Central memory CD4-positive, alpha-beta T cell (primary cell): ENCODE measurements around the gene NUDT17.
"Not testable (repeated sequence)": the region's sequence is repeated elsewhere in the genome, so short reads cannot be mapped to it uniquely, and the experiment has no call there.

Experiments used
- DNase-seq: peaks from one replicate; pipeline ENCODE4 v3.0.0; 2022
- total RNA-seq, 3 experiments: gene quantifications; one replicate each; lab custom pipeline; 2026; lab: John Stamatoyannopoulos, UW

NUDT17 gene, protein sequence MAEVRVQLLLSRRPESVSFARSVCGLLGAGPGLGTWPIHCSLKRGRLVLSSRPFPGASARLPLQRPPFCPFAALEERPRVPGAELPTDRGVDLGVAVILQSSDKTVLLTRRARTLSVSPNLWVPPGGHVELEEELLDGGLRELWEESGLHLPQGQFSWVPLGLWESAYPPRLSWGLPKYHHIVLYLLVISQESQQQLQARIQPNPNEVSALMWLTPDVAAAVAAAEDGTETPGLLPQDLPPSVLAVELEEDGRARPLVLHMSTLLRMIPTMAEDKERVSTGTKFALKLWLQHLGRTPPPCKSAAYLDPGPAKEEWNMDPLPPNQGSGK
- total RNA-seq: 1.3 to 3.6 (median 2.7) reads per million in 3 experiments

DNA sequence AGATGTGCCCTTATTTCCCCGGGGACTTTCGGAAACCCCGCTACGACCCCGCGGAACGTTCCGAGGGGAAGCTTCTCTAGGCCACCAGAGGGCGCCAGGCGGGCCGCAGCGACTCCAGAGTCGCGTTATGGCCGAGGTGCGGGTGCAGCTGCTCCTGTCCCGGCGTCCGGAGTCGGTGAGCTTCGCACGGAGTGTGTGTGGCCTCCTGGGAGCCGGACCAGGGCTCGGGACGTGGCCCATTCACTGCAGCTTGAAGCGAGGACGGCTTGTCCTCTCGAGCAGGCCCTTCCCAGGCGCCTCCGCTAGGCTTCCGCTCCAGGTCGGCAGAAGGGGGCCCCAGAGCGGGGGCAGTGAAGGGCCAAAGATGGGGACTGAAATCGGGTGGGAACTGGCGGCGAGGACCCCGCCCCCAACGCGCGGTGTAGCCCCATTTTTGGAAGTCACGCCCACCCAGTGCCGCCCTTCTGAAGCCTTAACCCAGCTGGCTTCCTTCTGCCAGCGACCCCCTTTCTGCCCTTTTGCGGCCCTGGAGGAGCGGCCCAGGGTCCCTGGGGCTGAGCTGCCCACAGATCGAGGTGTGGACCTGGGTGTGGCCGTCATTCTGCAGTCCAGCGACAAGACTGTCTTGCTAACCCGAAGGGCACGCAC is at the start of gene NUDT17:
NUDT17 (plus strand) TSS at position 117 of the 648 bp plus-strand sequence; CDS start at position 128, 11 bp downstream.
- peak; percentile 61 for DNase-seq

- DNase-seq: no peak
These were observed 48.7 kb upstream of the NUDT17 start for GRCh38 chr1:145796753-145797152.

GRCh38 chr1:145799806-145800205 is 45.6 kb upstream of the NUDT17 start:
- no peak for DNase-seq

GRCh38 chr1:145804235-145805045 is 41.0 kb upstream of the NUDT17 start:
- DNase-seq: no peak

GRCh38 chr1:145805057-145805456 is 40.4 kb upstream of the NUDT17 start:
- no peak for DNase-seq

GRCh38 chr1:145806408-145806807 is 39.0 kb upstream of the NUDT17 start:
- DNase-seq: no peak

GRCh38 chr1:145806844-145807243 is 38.6 kb upstream of the NUDT17 start:
- no peak for DNase-seq

DNA sequence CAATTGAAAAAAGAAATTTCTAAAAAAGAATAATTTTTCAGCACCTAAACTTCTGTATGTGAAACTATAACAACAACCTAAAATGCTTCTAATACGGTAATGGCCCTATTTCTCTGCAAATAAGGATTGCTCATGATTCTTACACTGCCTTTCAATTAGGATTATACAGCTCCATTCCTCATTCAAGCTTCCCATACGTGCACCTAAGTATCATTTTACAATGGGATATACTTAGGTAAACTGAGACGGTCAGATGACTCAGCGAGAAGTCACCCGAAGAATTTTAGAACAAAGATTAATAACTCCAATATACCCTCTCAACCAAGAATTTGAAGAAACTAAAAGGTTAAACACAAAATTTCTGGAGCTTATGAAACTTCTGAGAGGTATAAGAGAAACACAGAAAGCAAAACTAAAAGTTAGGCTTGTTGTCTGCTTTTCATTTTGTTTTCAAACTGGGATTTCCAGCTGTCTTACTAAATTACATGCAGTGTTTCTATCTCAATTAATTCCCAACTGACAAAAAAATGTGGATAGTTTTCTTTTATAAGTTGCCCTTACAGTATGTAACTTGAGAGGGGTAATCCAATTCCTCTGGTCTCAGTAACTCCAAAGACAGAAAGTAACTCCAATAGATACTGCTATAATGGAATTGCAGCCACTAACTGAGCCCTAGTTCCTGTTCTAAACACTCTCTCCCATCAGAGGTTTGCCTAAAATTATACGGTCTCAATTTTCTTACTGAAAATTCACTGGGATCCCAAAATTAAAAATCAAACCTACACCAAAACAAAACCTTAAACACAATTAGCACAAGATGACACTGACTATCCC is 32.2 kb upstream of the NUDT17 start:
- DNase-seq: not testable (repeated sequence)

- not testable (repeated sequence) for DNase-seq
These were observed 27.3 kb upstream of the NUDT17 start for GRCh38 chr1:145818095-145818494.

- DNase-seq: not testable (repeated sequence)
These were observed 22.6 kb upstream of the NUDT17 start for GRCh38 chr1:145822779-145823331.

- peak; percentile 85 for DNase-seq
These were observed 21.6 kb upstream of the NUDT17 start, which contains the start of the genes POLR3C and RNF115 for GRCh38 chr1:145823565-145824498. TSS of gene POLR3C (plus strand) at chr1:145824200. CDS start at chr1:145825777, 1,577 bp downstream. TSS of gene RNF115 (minus strand) at chr1:145824095. CDS start at chr1:145823873, 222 bp downstream.

GRCh38 chr1:145824499-145824842 is 21.0 kb upstream of the NUDT17 start:
- peak; percentile 2 for DNase-seq

DNA sequence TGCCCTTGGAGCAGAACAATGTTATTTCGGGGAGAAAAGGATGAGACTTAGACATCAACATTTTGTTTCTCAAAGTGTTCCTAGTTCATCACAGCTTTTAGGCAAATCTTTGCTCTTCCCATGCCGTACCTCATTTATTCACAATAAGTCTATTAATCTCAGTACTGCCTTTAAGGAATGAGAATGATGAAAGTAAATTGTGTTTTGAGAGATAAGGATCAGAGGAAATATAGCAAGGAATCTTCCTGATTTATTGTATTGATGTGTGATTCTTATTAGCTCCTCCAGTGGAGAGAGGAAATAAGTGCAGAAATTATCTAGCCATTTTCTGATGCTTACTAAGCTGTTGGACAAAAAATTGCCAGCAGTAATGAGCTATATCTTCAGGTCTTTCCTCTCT is 19.4 kb upstream of the NUDT17 start:
- DNase-seq: no peak

DNA sequence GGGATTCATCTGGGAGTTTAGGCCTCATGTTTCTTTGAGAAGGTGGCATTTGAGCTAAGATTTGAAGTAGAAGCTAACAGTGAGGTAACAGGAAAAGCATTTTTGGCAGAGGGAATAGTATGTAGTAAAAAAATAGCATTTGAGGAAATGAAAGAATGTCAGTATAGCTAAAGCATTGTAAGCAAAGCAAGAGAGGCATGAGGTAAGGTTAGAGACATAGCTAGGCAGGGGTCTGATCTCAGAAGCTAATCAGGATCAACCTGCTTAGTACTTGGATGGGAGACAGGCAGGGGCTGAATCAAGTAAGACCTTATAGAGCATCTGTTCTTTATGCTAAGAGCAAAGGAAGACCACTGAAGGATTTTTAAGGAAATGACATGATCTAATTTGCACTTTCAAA is 17.5 kb upstream of the NUDT17 start:
- DNase-seq: no peak

DNA sequence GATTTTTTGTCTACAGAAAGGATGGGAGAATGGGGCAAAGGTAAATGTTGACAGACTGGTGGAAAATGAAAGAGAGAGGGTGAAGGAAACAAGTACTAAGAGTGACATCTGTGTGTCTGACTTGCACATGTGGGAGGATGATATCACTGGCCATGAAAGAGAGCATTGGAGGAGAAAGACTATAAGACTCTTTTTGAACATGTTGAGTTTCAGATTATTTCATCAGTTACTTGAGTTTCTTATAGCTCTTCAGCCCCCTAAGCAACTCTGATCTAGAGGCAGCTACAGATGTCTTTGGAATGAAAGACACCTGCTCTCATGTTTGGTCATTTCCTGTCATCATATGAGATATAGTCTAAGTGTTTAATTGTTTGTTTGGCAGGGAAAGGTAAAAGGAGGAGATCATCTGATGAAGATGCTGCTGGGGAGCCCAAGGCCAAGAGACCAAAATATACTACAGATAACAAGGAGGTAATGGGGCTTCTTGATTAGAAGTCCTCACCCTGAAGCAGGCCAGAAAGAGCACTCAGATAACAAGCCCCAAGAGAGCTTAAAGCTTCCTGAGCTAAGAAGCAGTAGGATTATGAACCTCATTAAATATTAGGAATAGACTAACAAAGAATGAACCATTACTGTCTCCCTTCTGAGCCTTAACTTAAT is 16.9 kb upstream of the NUDT17 start:
- DNase-seq: no peak

DNA sequence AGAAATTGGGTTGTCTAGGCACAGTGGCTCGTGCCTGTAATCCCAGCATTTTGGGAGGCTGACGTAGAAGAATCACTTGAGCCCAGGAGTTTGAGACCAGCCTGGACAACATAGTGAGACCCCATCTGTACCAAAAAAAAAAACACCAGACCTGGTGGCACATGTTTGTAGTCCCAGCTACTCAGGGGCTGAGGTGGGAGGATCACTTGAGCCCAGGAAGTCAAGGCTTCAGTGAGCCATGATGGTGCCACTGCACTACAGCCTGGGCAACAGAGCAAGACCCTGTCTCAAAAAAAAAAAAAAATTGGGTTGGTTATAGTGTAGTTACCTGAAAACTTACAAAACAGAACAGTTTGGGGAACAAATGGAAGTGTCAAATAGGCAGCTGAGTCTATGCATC is 14.6 kb upstream of the NUDT17 start:
- DNase-seq: not testable (repeated sequence)

- no peak for DNase-seq
These were observed 7.8 kb upstream of the NUDT17 start for GRCh38 chr1:145837656-145838055.

DNA sequence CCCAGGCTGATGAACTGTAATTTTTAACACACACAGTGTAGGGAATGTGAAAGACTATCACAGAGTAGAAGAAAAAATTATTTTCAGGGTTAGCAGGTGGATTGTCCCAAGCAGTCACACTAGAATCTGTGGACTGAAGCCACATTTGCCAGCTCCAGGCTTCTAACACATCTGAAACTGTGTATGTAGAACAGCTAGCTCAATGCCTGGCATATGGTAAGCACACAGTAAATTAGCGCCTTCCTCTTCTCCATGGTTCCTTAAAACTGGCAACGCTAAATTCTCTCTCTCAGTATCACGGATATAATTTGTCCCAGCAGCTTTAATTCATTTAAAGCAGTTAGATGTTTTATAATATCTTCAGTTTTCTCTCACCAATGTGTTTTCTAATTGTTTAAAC is 2.4 kb upstream of the NUDT17 start:
- no peak for DNase-seq

GRCh38 chr1:145845144-145845513 is 301 bp upstream of the NUDT17 start:
- no peak for DNase-seq

DNA sequence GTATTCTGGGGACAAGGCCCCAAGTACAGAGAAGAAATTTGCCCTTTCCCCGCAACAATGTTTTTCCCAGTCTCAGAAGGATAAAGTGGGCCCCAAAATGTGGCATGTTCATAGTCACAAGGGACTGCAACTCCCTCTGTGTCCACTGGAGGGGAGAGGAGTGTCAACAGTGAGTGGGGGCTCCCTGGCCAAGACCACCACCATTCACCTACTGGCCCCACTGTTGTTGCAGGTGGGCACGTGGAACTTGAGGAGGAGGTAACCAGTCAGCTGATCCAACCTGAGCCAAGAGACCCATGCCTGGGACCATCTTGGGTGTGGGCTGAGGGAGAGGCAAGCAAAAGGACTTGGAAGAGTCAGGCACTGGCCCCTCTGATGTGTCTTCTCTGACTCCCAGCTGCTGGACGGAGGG is 777 bp downstream of the NUDT17 start:
- DNase-seq: peak; percentile 15
